Measurements from ENCODE around the gene SPOP.

DNA sequence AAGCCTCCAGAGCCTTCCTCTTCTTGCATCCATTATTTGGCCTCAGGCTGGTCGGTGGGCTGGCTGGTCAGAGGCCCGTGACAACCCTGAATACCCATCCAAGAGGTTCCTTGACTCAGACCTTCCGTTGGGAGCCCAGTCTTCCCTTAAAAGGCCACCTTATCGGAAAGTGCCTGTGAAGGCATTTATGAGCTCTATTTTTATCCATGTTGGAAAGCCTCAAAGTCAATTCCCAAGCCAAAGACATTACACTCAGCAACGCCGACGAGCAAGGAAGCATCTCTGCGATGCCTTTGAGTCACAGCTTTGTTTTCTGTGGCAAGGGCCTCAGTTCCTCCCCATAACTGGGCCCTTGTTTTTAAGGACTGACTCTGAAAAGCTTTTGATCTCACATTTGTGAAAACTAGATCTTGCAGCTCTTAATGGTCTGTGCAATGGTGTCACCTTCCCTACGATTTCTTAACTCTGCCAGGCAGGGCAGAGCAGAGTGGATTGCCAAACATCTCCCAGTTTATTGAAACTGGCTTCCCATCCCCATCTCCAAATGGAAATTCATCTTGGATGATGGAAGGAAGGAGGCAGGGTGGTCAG is 13.3 kb upstream of the SPOP start:
- TF ChIP-seq, protein P1, sequence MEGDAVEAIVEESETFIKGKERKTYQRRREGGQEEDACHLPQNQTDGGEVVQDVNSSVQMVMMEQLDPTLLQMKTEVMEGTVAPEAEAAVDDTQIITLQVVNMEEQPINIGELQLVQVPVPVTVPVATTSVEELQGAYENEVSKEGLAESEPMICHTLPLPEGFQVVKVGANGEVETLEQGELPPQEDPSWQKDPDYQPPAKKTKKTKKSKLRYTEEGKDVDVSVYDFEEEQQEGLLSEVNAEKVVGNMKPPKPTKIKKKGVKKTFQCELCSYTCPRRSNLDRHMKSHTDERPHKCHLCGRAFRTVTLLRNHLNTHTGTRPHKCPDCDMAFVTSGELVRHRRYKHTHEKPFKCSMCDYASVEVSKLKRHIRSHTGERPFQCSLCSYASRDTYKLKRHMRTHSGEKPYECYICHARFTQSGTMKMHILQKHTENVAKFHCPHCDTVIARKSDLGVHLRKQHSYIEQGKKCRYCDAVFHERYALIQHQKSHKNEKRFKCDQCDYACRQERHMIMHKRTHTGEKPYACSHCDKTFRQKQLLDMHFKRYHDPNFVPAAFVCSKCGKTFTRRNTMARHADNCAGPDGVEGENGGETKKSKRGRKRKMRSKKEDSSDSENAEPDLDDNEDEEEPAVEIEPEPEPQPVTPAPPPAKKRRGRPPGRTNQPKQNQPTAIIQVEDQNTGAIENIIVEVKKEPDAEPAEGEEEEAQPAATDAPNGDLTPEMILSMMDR (conservative IDR thresholded peaks at IDR 0.05 in 1 of 2, IDR thresholded peaks at IDR 0.05 in 1 of 2; ENCODE audit: low read depth in 1 of 2, low read length in 2 of 2) = no peak
- no peak for TF ChIP-seq EZH2 (IDR thresholded peaks at IDR 0.05; ENCODE audit: low read length, missing control alignments)
